ENCODE results near the gene R3HCC1L. TPM values are rescaled to one million over a fixed set of nuclear protein-coding genes. Genes with fewer than 3 reads are reported as not detected.

R3HCC1L gene
- total and polyA plus RNA-seq, 9 of the 15 experiments (the other 6 are each of a cell fraction or from before 2014, with no cell fraction given), result 9.1 to 17.8 (median 12.6) TPM

- TF ChIP-seq ZNF518B (CRISPR knock-in tag; IDR thresholded peaks at IDR 0.05) (no peak), TRIM28 (IDR thresholded peaks at IDR 0.05) (no peak), ZNF316 (IDR thresholded peaks at IDR 0.05) (no peak), ZFX (CRISPR knock-in tag; IDR thresholded peaks at IDR 0.05) (peak; percentile 81), MLX (CRISPR knock-in tag; conservative IDR thresholded peaks at IDR 0.05) (no peak), TFAP4 (CRISPR knock-in tag; IDR thresholded peaks at IDR 0.05; ENCODE audit: borderline replicate concordance) (no peak; the same call in 1 of the 2 replicates), PTBP1 (IDR thresholded peaks at IDR 0.05; ENCODE audit: low read depth, low read length) (no peak), NELFE (IDR thresholded peaks at IDR 0.05; ENCODE audit: insufficient read depth, insufficient read length) (no peak), SRSF3 (IDR thresholded peaks at IDR 0.05; ENCODE audit: insufficient read depth, low read length) (no peak), PHF21A (IDR thresholded peaks at IDR 0.05; ENCODE audit: borderline replicate concordance, low read depth) (no peak), SRF (CRISPR knock-in tag; IDR thresholded peaks at IDR 0.05) (peak in 1 of 2 experiments; percentile 48; a peak in 1 of 4 replicates), FOXO4 (CRISPR knock-in tag; IDR thresholded peaks at IDR 0.05) (no peak), HDAC6 (IDR thresholded peaks at IDR 0.05; ENCODE audit: low read depth, low read length) (no peak), HINFP (tag; conservative IDR thresholded peaks at IDR 0.05; ENCODE audit: low read depth) (no peak), PRMT5 (CRISPR knock-in tag; IDR thresholded peaks at IDR 0.05) (no peak), NFIX (CRISPR knock-in tag; IDR thresholded peaks at IDR 0.05; ENCODE audit: low read depth) (no peak), FOXM1 (IDR thresholded peaks at IDR 0.05; ENCODE audit: low read depth) (no peak), FOXM1 (CRISPR knock-in tag; IDR thresholded peaks at IDR 0.05; ENCODE audit: low read depth) (no peak), MCM7 (IDR thresholded peaks at IDR 0.05) (no peak)
Measured at GRCh38 chr10:98134431-98135221, at the start of gene R3HCC1L (continued).
